Trophoblast cell (in vitro differentiated cells and primary cell): Measurements from ENCODE around the gene ERMP1.

ENCODE experiments used
- DNase-seq, 2 donors: peaks; one replicate each; pipeline ENCODE4 v3.0.0-alpha.2; 2016
- H2AFZ ChIP-seq: 2 replicates; pipeline ENCODE4 v1.6.1; 2013; ENCODE audit warnings: low read length, moderate library complexity, mild to moderate bottlenecking; ENCODE audit not compliant: insufficient read depth, poor library complexity
- H2AK5ac ChIP-seq: 2 replicates; pipeline ENCODE4 v1.6.1; 2013; ENCODE audit warnings: mild to moderate bottlenecking, low read length
- H2BK120ac ChIP-seq: 2 replicates; pipeline ENCODE4 v1.6.1; 2013; ENCODE audit warnings: low read length, mild to moderate bottlenecking, moderate library complexity; ENCODE audit not compliant: insufficient read depth, poor library complexity
- H2BK12ac ChIP-seq: 2 replicates; pipeline ENCODE4 v1.6.1; 2013; ENCODE audit warnings: mild to moderate bottlenecking, low read length, moderate library complexity
- H2BK5ac ChIP-seq: 2 replicates; pipeline ENCODE4 v1.6.1; 2013; ENCODE audit warnings: low read length, low read depth, moderate library complexity, mild to moderate bottlenecking; ENCODE audit not compliant: poor library complexity
- H3K14ac ChIP-seq: 2 replicates; pipeline ENCODE4 v1.6.1; 2013; ENCODE audit warnings: mild to moderate bottlenecking, low read length
- H3K18ac ChIP-seq: 2 replicates; pipeline ENCODE4 v1.6.1; 2013; ENCODE audit warnings: mild to moderate bottlenecking, low read length
- H3K23ac ChIP-seq: 2 replicates; pipeline ENCODE4 v1.6.1; 2013; ENCODE audit warnings: low read length
- H3K27ac ChIP-seq: 2 replicates; pipeline ENCODE4 v1.5.1; 2013; ENCODE audit warnings: low read depth, mild to moderate bottlenecking, inconsistent platforms, low read length, moderate library complexity
- H3K27me3 ChIP-seq: 2 replicates; pipeline ENCODE4 v1.6.1; 2013; ENCODE audit warnings: inconsistent platforms, mild to moderate bottlenecking, low read length, moderate library complexity; ENCODE audit not compliant: insufficient read depth
- H3K36me3 ChIP-seq, 2 experiments: 1 replicate in 1 of 2; 2 replicates in 1 of 2; pipeline ENCODE4 v1.6.1; 2013; ENCODE audit warnings: low read length in 2 of 2, mild to moderate bottlenecking in 2 of 2, moderate library complexity in 1 of 2; ENCODE audit not compliant: insufficient read depth in 2 of 2, control insufficient read depth in 1 of 2
- H3K4ac ChIP-seq: 2 replicates; pipeline ENCODE4 v1.6.1; 2013; ENCODE audit warnings: low read depth, mild to moderate bottlenecking, low read length, moderate library complexity
- H3K4me1 ChIP-seq, 2 experiments: 1 replicate in 1 of 2; 2 replicates in 1 of 2; pipeline ENCODE4 v1.6.1; 2013; ENCODE audit warnings: low read length in 2 of 2, mild to moderate bottlenecking in 2 of 2, moderate library complexity in 1 of 2; ENCODE audit not compliant: insufficient read depth in 2 of 2, control insufficient read depth in 1 of 2
- H3K4me2 ChIP-seq: 2 replicates; pipeline ENCODE4 v1.6.1; 2013; ENCODE audit warnings: inconsistent platforms, mild to moderate bottlenecking, low read length, moderate library complexity
- H3K4me3 ChIP-seq: 2 replicates; pipeline ENCODE4 v1.5.1; 2013; ENCODE audit warnings: mild to moderate bottlenecking, low read depth, low read length, inconsistent platforms
- H3K79me1 ChIP-seq: one replicate; pipeline ENCODE4 v1.6.1; 2013; ENCODE audit warnings: low read length
- H3K79me2 ChIP-seq: 2 replicates; pipeline ENCODE4 v1.6.1; 2013; ENCODE audit warnings: low read length, mild to moderate bottlenecking; ENCODE audit not compliant: control insufficient read depth, insufficient read depth, poor library complexity
- H3K9ac ChIP-seq: 2 replicates; pipeline ENCODE4 v1.6.1; 2013; ENCODE audit warnings: mild to moderate bottlenecking, low read length
- H3K9me3 ChIP-seq: 2 replicates; pipeline ENCODE4 v1.6.1; 2013; ENCODE audit warnings: low read depth, mild to moderate bottlenecking, control low read depth, inconsistent platforms, low read length; ENCODE audit not compliant: insufficient read depth
- H4K12ac ChIP-seq: 2 replicates; pipeline ENCODE4 v1.6.1; 2013; ENCODE audit warnings: low read depth, mild to moderate bottlenecking, low read length, moderate library complexity
- H4K8ac ChIP-seq: 2 replicates; pipeline ENCODE4 v1.6.1; 2013; ENCODE audit warnings: low read depth, mild to moderate bottlenecking, low read length, moderate library complexity
- H4K91ac ChIP-seq: one replicate; pipeline ENCODE4 v1.6.1; 2013; ENCODE audit warnings: low read depth, mild to moderate bottlenecking, low read length, moderate library complexity
- WGBS: extraction: QIAGEN DNeasy Blood & Tissue Kit; methylation state at CpG from one replicate; pipeline ENCODE4 v1.1.7; 2013; ENCODE audit warnings: missing lambda C conversion rate; ENCODE audit not compliant: insufficient read length, insufficient coverage; ENCODE audit errors: extremely low coverage; 5-methylcytosine and 5-hydroxymethylcytosine counted together

Gene ERMP1

GRCh38 chr9:5863092-5863746 is 30.3 kb upstream of the ERMP1 start:
- H2AK5ac ChIP-seq: no peak overlapping the region

DNA sequence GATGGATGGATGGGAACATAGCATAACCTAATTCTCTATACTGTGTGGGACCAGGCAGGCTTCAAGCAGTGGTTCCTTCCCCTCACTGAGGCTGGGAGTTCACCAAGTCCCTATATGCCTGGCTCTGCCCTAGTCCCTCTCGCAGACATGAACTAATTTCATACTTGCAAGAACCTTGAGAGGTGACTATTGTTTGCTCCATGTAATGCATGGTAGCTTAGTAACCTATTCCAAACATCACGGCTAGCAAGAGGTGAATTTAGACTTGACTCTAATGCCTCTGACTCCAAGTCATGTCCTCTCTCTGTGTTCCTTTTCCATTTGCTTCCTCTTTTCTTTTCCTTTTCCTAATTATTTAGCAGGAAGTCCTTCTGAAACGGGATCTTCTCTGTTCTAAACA is 25.9 kb upstream of the ERMP1 start:
- Histone ChIP-seq H3K4me1 (peaks cover 0 to 3% of the 10 kb centered on the region in 2 experiments), H3K9me3 (no peaks in the 10 kb centered on the region), H4K12ac (no peak overlapping the region), H3K14ac (no peak overlapping the region), H3K23ac (no peak overlapping the region), H3K27ac (no peak overlapping the region), H2BK12ac (no peak overlapping the region), H3K4ac (no peak overlapping the region), H4K8ac (no peak overlapping the region), H2BK5ac (no peak overlapping the region), H3K79me1 (no peaks in the 10 kb centered on the region), H3K4me3 (no peak overlapping the region), H3K27me3 (no peaks in the 10 kb centered on the region), H3K79me2 (no peaks in the 10 kb centered on the region), H2AK5ac (no peak overlapping the region), H3K36me3 (no peaks in the 10 kb centered on the region), H4K91ac (no peak overlapping the region), H2BK120ac (no peak overlapping the region), H3K18ac (no peak overlapping the region), H2AFZ (no peak overlapping the region), H3K9ac (no peak overlapping the region), H3K4me2 (no peak overlapping the region)
- no CpG with 5 or more reads among the region's 3 CpGs for WGBS
- no peak for DNase-seq

More at GRCh38 chr9:5863092-5863746, 30.3 kb upstream of the ERMP1 start:
- no peak overlapping the region for H3K4ac ChIP-seq
- H4K8ac ChIP-seq: no peak overlapping the region
- H4K12ac ChIP-seq: no peak overlapping the region
- DNase-seq: no peak
- no peak overlapping the region for H3K4me3 ChIP-seq
- H3K23ac ChIP-seq: no peak overlapping the region
- no peak overlapping the region for H3K4me2 ChIP-seq
- H3K4me1 ChIP-seq: peaks cover 9 to 10% of the 10 kb centered on the region in 2 experiments
- H3K36me3 ChIP-seq: no peaks in the 10 kb centered on the region
- H3K14ac ChIP-seq: no peak overlapping the region
- no peak overlapping the region for H2BK120ac ChIP-seq
- WGBS: no CpG with 5 or more reads among the region's 2 CpGs
- H3K79me2 ChIP-seq: no peaks in the 10 kb centered on the region
- H3K79me1 ChIP-seq: no peaks in the 10 kb centered on the region
- H2AFZ ChIP-seq: no peak overlapping the region
- no peak overlapping the region for H3K18ac ChIP-seq
- no peak overlapping the region for H3K27ac ChIP-seq
- no peak overlapping the region for H3K9ac ChIP-seq
- H4K91ac ChIP-seq: no peak overlapping the region
- H3K9me3 ChIP-seq: no peaks in the 10 kb centered on the region
- no peaks in the 10 kb centered on the region for H3K27me3 ChIP-seq
- no peak overlapping the region for H2BK12ac ChIP-seq
- no peak overlapping the region for H2BK5ac ChIP-seq

- no peak overlapping the region for H2AK5ac ChIP-seq
- no peaks in the 10 kb centered on the region for H3K79me1 ChIP-seq
- H3K36me3 ChIP-seq: no peaks in the 10 kb centered on the region
- DNase-seq: no peak
- no peak overlapping the region for H2BK5ac ChIP-seq
- H2AFZ ChIP-seq: no peak overlapping the region
- no peak overlapping the region for H3K18ac ChIP-seq
- no peak overlapping the region for H2BK12ac ChIP-seq
- H3K27ac ChIP-seq: no peak overlapping the region
- H4K8ac ChIP-seq: no peak overlapping the region
- H3K27me3 ChIP-seq: no peaks in the 10 kb centered on the region
- no peak overlapping the region for H2BK120ac ChIP-seq
- H3K23ac ChIP-seq: no peak overlapping the region
- H3K14ac ChIP-seq: no peak overlapping the region
- H3K4ac ChIP-seq: no peak overlapping the region
- no peak overlapping the region for H3K9ac ChIP-seq
- H3K4me1 ChIP-seq: peaks cover 0 to 3% of the 10 kb centered on the region in 2 experiments
- H4K91ac ChIP-seq: no peak overlapping the region
- no peaks in the 10 kb centered on the region for H3K79me2 ChIP-seq
- no peak overlapping the region for H3K4me3 ChIP-seq
- no peak overlapping the region for H3K4me2 ChIP-seq
- no peaks in the 10 kb centered on the region for H3K9me3 ChIP-seq
- H4K12ac ChIP-seq: no peak overlapping the region
Measured at GRCh38 chr9:5857928-5858327, 25.0 kb upstream of the ERMP1 start.

GRCh38 chr9:5854063-5854790 is 21.3 kb upstream of the ERMP1 start:
- Histone ChIP-seq H3K18ac (no peak overlapping the region), H4K91ac (no peak overlapping the region), H3K4ac (no peak overlapping the region), H2AK5ac (no peak overlapping the region), H3K79me2 (no peaks in the 10 kb centered on the region), H3K4me2 (no peak overlapping the region), H3K4me3 (no peak overlapping the region), H4K12ac (no peak overlapping the region), H3K9me3 (no peaks in the 10 kb centered on the region), H3K14ac (no peak overlapping the region), H2BK120ac (no peak overlapping the region), H3K27me3 (no peaks in the 10 kb centered on the region), H4K8ac (no peak overlapping the region), H2AFZ (no peak overlapping the region), H3K23ac (no peak overlapping the region), H2BK12ac (no peak overlapping the region), H2BK5ac (no peak overlapping the region), H3K27ac (no peak overlapping the region), H3K79me1 (peaks cover 4% of the 10 kb centered on the region), H3K9ac (no peak overlapping the region), H3K4me1 (peaks cover 2 to 3% of the 10 kb centered on the region in 2 experiments), H3K36me3 (no peaks in the 10 kb centered on the region)
- no peak for DNase-seq
- no CpG with 5 or more reads among the region's 4 CpGs for WGBS
